Measurements from ENCODE around the gene PFKFB2. TPM values are rescaled to one million over a fixed set of nuclear protein-coding genes. Genes with fewer than 3 reads are reported as not detected.
"Not testable (repeated sequence)": the region's sequence is repeated elsewhere in the genome, so short reads cannot be mapped to it uniquely, and the experiment has no call there.

The PFKFB2 gene
- total RNA-seq, 1 donor from 2014 or later: 10.1 TPM

GRCh38 chr1:207034998-207035397 is 18.1 kb upstream of the PFKFB2 start:
- ATAC-seq (ENCODE audit: low read depth): no peak
- DNase-seq: no peak
- POLR2A ChIA-PET: no interaction called here
- intact Hi-C loops (cut with micrococcal nuclease): no loop called here
- Mint-ChIP-seq H3K36me3 (ENCODE audit: low read depth) (no peaks in the 10 kb centered on the region), H3K27ac (no peak overlapping the region), H3K4me1 (no peaks in the 10 kb centered on the region), H3K4me3 (no peak overlapping the region), H3K27me3 (peaks cover 26% of the 10 kb centered on the region), H3K9me3 (no peaks in the 10 kb centered on the region)
- no peak for TF ChIP-seq CTCF (IDR thresholded peaks at IDR 0.05)
- CTCF ChIA-PET: no interaction called here

GRCh38 chr1:207035877-207036551 is 17.1 kb upstream of the PFKFB2 start:
- Mint-ChIP-seq H3K27ac (no peak overlapping the region), H3K9me3 (no peaks in the 10 kb centered on the region), H3K4me1 (no peaks in the 10 kb centered on the region), H3K4me3 (no peak overlapping the region), H3K36me3 (ENCODE audit: low read depth) (no peaks in the 10 kb centered on the region), H3K27me3 (peaks cover 18% of the 10 kb centered on the region)
- ChIA-PET POLR2A (no interaction called here), CTCF (no interaction called here)
- ATAC-seq (ENCODE audit: low read depth) (no peak), DNase-seq (no peak)
- TF ChIP-seq CTCF (IDR thresholded peaks at IDR 0.05): no peak
- intact Hi-C loops (cut with micrococcal nuclease): no loop called here

GRCh38 chr1:207036865-207037264 is 16.2 kb upstream of the PFKFB2 start:
- intact Hi-C loops (cut with micrococcal nuclease): no loop called here
- H3K36me3 Mint-ChIP-seq (ENCODE audit: low read depth): no peaks in the 10 kb centered on the region
- ATAC-seq (ENCODE audit: low read depth): no peak
- no peak overlapping the region for H3K27ac Mint-ChIP-seq
- POLR2A ChIA-PET: no interaction called here
- no peaks in the 10 kb centered on the region for H3K9me3 Mint-ChIP-seq
- no peaks in the 10 kb centered on the region for H3K4me1 Mint-ChIP-seq
- H3K27me3 Mint-ChIP-seq: peaks cover 9% of the 10 kb centered on the region
- no peak for DNase-seq
- TF ChIP-seq CTCF (IDR thresholded peaks at IDR 0.05): no peak
- H3K4me3 Mint-ChIP-seq: no peak overlapping the region
- CTCF ChIA-PET: no interaction called here

GRCh38 chr1:207039380-207040180 is 13.5 kb upstream of the PFKFB2 start:
- Mint-ChIP-seq H3K4me3 (no peak overlapping the region), H3K4me1 (no peaks in the 10 kb centered on the region), H3K27ac (no peak overlapping the region), H3K36me3 (ENCODE audit: low read depth) (peaks cover 3% of the 10 kb centered on the region), H3K27me3 (peaks cover 2% of the 10 kb centered on the region), H3K9me3 (no peaks in the 10 kb centered on the region)
- ChIA-PET CTCF (no interaction called here), POLR2A (no interaction called here)
- no peak for ATAC-seq (ENCODE audit: low read depth)
- DNase-seq: no peak
- intact Hi-C loops (cut with micrococcal nuclease): no loop called here
- no peak for TF ChIP-seq CTCF (IDR thresholded peaks at IDR 0.05)

GRCh38 chr1:207040181-207040533 is 12.9 kb upstream of the PFKFB2 start:
- TF ChIP-seq CTCF (IDR thresholded peaks at IDR 0.05): no peak
- no peak overlapping the region for H3K27ac Mint-ChIP-seq

GRCh38 chr1:207041397-207041796 is 11.7 kb upstream of the PFKFB2 start:
- intact Hi-C loops (cut with micrococcal nuclease); DNase-seq; H3K9me3 Mint-ChIP-seq; H3K4me1 Mint-ChIP-seq; H3K27ac Mint-ChIP-seq; POLR2A ChIA-PET; H3K27me3 Mint-ChIP-seq; H3K4me3 Mint-ChIP-seq; ATAC-seq (ENCODE audit: low read depth): not testable (repeated sequence)
- peaks cover 14% of the 10 kb centered on the region for H3K36me3 Mint-ChIP-seq (ENCODE audit: low read depth)
- CTCF ChIA-PET: interaction anchor here (1.4 kb wide), 1 partner anchor 9 kb away, joined by 4 read pairs; no protein-coding TSS in a partner anchor

More at GRCh38 chr1:207040181-207040533, 12.9 kb upstream of the PFKFB2 start:
- Mint-ChIP-seq H3K9me3 (no peaks in the 10 kb centered on the region), H3K36me3 (ENCODE audit: low read depth) (peaks cover 7% of the 10 kb centered on the region), H3K4me1 (peaks cover 2% of the 10 kb centered on the region), H3K4me3 (no peak overlapping the region), H3K27me3 (peaks cover 2% of the 10 kb centered on the region)
- DNase-seq (no peak), ATAC-seq (ENCODE audit: low read depth) (no peak)
- ChIA-PET CTCF (no interaction called here), POLR2A (no interaction called here)
- intact Hi-C loops (cut with micrococcal nuclease): no loop called here

Data from activated B cell treated with CpG ODN at 0.5 μM for 24 hours (primary cell).